ENCODE results near the gene SPG21.

The SPG21 gene

GRCh38 chr15:64919721-64920120 lies 70.0 kb downstream of the SPG21 start:
- no peak overlapping the region for H3K4me3 ChIP-seq (ENCODE audit: low read depth, low read length)
- ChIA-PET POLR2A (interaction anchor here (0.6 kb wide), 1 partner anchor 367 kb away, joined by 3 read pairs; no protein-coding TSS in a partner anchor), CTCF (interaction anchor here (6.2 kb wide), 1 partner anchor 14 kb away, joined by 32 read pairs; no protein-coding TSS in a partner anchor)
- no peak for DNase-seq (ENCODE audit: low read depth, low spot score)
- TF ChIP-seq CTCF (IDR thresholded peaks at IDR 0.05; ENCODE audit: insufficient read depth, low read length, missing control alignments): no peak

GRCh38 chr15:64917211-64917610 lies 72.5 kb downstream of the SPG21 start:
- H3K4me3 ChIP-seq (ENCODE audit: low read depth, low read length): no peak overlapping the region
- POLR2A ChIA-PET: no interaction called here
- no peak for DNase-seq (ENCODE audit: low read depth, low spot score)
- CTCF ChIA-PET: interaction anchor here (4.5 kb wide), 1 partner anchor 12 kb away, joined by 24 read pairs; no protein-coding TSS in a partner anchor
- no peak for TF ChIP-seq CTCF (IDR thresholded peaks at IDR 0.05; ENCODE audit: insufficient read depth, low read length, missing control alignments)

- H3K4me3 ChIP-seq (ENCODE audit: low read depth, low read length): no peak overlapping the region
- TF ChIP-seq CTCF (IDR thresholded peaks at IDR 0.05; ENCODE audit: insufficient read depth, low read length, missing control alignments): no peak
- ChIA-PET CTCF (interaction anchor here (4.5 kb wide), 1 partner anchor 11 kb away, joined by 24 read pairs; no protein-coding TSS in a partner anchor), POLR2A (no interaction called here)
- DNase-seq (ENCODE audit: low read depth, low spot score): no peak
Measured at GRCh38 chr15:64916365-64916764, 73.3 kb downstream of the SPG21 start.

- no peak for TF ChIP-seq CTCF (IDR thresholded peaks at IDR 0.05; ENCODE audit: insufficient read depth, low read length, missing control alignments)
- POLR2A ChIA-PET: no interaction called here
- CTCF ChIA-PET: interaction anchor here (4.5 kb wide), 1 partner anchor 10 kb away, joined by 24 read pairs; no protein-coding TSS in a partner anchor
- DNase-seq (ENCODE audit: low read depth, low spot score): no peak
- no peak overlapping the region for H3K4me3 ChIP-seq (ENCODE audit: low read depth, low read length)
Measured at GRCh38 chr15:64915518-64916227, 74.0 kb downstream of the SPG21 start.
